GM11168 (cell line): ENCODE data around the gene BBX.
"Not testable (repeated sequence)": the region's sequence is repeated elsewhere in the genome, so short reads cannot be mapped to it uniquely, and the experiment has no call there.

Experiments
- in situ Hi-C: fragments of 300-500 bp; cut with MboI; formaldehyde crosslinking; loops from one replicate; pipeline ENCODE4 v1.12.0; 2022; ENCODE audit warnings: low sequenced_read_pairs; ENCODE audit not compliant: unreplicated experiment

The BBX gene

GRCh38 chr3:107540857-107541256 is 18.1 kb downstream of the BBX start:
- in situ Hi-C loops, result no loop called here

- in situ Hi-C loops, result no loop called here
These were observed 19.9 kb downstream of the BBX start for GRCh38 chr3:107542665-107543064.

DNA sequence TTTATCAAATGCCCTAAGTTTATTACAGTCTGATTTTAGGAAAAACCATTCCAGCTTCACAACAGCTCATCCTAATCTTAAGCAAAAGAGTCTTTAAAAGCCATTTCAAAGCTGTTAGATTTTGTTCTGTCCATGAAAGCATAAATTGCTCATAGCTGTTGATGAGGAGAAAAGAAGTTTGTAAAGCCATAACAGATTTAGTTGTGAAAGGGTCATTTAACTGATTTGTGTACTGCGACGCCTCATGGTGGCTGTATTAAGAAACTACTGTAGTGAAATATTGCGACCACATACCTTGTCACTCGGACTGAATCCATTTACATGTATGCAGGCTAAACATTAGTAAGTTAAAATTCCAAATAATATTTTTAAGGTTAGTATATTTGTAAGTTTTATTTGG is 20.9 kb downstream of the BBX start:
- in situ Hi-C loops, result no loop called here

DNA sequence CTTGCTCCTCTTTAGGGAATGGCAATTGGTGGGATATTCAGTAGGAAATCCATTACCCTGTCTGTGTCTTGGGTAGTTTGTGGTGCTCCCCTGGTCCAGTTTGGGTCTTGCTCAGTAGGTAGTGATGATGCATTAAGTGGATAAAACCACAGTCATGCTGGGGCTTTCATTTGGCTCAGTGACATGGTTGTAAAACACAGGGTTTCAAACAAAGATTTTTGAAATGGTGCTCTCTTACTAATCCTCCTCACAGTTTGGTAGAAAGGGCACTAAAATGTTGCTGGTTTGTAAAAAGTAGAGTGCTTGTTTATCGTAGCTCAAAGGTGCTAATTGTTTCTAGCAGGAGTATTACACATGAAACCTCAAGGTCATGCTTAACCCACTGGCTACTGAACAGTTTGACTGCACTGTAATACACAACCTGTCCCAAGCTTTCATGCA is 22.9 kb downstream of the BBX start:
- in situ Hi-C loops, result no loop called here

DNA sequence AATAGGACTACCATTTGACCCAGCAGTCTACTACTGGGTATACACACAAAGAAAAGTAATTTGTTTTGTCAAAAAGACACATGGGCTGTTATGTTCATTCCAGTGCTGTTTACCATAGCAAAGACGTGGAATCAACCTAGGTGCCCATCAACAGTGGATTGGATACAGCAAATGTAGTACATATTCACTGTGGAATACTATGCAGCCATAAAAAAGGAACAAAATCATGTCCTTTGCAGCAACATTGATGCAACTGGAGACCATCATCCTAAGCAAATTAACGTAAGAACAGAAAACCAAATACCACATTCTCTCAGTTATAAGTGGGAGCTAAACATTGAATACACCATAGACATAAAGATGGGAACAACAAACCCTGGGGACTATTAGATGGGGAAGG is 25.8 kb downstream of the BBX start:
- in situ Hi-C loops, result no loop called here

DNA sequence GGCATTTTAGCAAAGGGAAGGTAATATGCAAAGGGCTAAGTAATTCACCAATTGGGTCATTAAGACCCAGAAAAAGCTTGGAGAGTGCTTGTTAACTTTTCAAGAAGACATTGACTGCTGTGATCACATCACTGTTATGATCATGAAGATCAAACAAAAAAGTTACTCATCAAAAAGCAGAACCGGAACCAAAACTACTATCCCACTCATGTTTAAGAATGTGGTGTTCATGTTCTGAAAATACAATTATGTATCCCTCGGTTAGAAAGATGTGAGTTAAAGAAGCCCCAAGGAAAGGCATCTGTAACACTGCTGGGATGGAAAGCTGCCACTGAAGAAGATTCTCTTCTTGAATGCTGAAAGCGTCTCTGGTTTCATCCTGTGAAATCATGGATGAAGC is 32.6 kb downstream of the BBX start:
- in situ Hi-C loops, result no loop called here

GRCh38 chr3:107557743-107558142 is 35.0 kb downstream of the BBX start:
- in situ Hi-C loops, result no loop called here

DNA sequence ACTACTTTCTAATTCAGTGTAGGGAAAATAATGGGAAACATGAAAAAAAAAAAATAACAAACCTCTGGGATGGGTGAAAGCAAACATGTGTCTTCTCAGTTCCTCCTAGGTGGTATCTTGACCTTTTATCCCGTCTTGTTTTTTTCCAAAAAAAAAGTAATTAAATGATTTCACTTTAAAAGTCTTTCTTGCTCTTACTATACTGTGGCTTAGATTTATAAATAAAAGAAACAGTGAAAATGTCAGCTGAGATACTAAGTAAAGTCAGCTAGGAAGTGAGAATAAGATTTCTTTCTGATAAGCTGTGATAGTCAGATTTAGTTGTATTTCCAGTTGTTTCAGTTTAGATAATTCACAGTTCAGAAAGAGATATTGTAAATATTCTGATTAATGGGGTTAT is 37.4 kb downstream of the BBX start:
- in situ Hi-C loops, result no loop called here

- in situ Hi-C loops, result no loop called here
These were observed 39.2 kb downstream of the BBX start for GRCh38 chr3:107561980-107562379.

DNA sequence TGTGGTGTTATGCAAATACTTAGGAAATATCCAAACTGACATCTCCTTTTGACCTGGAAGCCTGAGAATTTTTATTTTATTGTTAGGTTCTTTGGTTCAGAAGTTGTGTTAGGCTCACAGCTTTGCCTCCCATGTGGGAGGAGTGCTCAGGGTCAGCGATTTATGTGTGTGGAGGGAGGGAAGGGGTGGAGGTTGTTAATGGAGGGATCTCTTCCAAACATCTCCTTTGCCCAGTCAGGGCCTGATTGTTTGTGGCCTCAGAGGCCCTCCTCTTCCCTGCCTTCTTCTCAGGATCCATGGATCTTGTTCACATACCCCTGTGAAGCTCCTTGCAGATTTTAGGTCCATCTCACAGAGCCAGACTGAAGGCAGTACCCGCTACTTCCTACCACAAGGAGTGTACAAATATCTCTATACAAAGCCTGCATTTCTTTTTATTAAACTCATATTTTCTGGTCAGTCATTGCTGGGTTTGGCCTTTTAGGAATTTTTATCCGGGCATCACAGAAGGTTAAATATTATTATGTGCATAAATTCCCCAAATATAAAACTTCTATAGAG is 40.3 kb downstream of the BBX start:
- in situ Hi-C loops, result no loop called here

DNA sequence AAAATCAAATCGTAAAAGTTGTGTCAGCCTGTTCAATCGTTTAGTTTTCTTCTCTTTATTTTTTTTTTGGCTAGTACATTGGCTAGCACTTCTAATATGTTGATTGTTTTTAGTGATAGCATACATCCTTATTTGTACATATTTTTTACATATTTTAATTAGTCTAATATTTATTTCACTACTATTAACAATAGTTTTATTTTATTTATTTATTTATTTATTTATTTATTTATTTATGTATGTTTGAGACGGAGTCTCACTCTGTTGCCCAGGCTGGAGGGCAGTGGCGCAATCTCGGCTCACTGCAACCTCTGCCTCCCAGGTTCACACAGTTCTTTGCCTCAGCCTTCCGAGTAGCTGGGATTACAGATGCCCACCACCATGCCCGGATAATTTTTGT is 42.5 kb downstream of the BBX start:
- in situ Hi-C loops, result not testable (repeated sequence)

DNA sequence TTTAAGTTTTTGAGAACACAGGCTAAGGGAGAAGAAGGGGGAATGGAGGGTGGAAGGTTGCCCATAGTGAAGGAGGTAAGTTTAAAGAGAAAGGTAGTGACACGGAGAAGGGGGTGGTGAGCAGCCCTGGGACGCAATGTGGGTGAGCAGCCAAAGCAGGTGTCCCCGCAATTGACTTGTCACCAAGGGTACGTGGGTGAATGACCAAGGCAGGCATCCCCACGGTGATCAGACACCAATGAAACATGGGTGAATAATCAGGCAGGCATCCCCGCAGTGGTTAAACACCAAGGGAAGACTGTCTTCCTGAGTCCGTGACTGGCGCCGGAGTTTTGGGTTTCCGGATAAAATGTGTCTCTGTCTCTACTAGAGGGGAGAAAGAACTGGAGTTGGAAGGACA is 48.3 kb downstream of the BBX start:
- in situ Hi-C loops, result not testable (repeated sequence)

DNA sequence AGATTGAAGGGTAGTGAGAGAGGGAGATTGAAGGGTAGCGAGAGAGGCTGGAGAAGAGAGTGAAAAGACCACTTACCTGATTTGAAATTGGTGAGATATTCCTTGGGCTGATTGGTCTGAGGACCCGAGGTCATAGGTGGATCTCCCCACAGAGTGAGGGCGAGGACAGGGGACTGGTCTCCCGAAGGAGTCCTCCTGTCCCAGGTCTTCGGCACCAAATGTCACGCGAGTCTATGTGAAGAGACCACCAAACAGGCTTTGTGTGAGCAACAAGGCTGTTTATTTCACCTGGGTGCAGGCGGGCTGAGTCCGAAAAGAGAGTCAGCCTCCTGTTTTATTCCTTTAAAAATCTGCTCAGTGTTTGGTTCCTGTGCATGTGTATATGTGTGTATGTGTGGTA is 48.7 kb downstream of the BBX start:
- in situ Hi-C loops, result not testable (repeated sequence)

DNA sequence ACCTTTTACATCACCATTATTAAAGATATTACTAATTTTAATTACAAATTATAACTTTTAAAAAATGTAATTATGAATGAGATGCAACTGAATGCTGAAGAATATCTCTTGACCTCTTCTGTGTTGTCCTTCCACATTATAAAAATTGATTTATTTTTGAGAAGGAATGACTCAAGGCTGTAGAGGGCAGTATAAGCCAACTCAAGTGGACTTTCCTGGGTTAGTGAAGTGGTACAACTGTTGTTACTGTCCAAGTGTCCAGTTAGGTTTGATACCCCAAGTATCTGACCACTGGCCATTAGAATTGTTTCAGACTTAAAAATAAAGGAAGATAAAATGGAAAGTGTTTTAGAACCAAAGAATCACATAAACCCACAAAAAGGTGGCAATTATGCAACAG is 51.9 kb downstream of the BBX start:
- in situ Hi-C loops, result no loop called here

GRCh38 chr3:107578091-107578490 is 55.3 kb downstream of the BBX start:
- in situ Hi-C loops, result no loop called here

GRCh38 chr3:107578523-107578922 is 55.8 kb downstream of the BBX start:
- in situ Hi-C loops, result no loop called here

DNA sequence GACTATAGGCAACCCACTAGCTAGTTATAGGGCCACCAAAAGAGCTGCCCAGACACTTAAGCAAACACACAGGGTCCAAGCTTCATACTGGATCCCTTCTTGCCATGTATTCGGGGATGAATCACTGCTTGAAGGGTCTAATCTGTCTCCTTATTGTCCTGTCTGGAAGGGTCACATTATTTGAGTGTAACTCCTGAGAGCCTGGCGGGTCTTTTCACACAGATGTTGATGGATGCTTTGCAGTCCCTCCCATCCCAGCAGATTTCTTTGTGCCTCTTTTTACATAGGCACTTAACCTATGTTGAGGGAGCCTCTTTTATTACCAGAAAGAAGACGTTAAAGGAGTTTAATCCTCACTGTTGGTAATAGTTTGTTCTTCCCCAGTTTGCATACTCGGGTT is 56.6 kb downstream of the BBX start:
- in situ Hi-C loops, result no loop called here

DNA sequence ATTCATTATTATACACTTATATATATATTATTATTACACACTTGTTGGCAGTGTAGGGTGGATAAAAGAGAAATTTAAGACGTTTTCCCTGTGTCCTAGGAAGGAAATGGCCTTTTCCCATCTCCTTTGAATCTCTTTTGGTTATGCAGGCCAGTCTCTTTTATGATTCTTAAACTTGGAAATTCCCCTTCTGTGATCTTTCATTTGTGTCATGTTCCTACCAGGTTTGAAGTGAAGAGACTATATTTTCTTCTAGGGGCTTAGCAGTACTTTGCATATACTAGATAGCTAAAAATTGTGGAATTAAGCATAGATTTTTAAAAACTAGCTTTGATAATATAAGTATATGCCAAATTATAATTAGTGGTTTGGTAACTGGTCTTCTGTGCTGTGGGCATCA is 58.5 kb downstream of the BBX start:
- in situ Hi-C loops, result no loop called here

GRCh38 chr3:107588217-107588616 is 65.5 kb downstream of the BBX start:
- in situ Hi-C loops, result no loop called here

DNA sequence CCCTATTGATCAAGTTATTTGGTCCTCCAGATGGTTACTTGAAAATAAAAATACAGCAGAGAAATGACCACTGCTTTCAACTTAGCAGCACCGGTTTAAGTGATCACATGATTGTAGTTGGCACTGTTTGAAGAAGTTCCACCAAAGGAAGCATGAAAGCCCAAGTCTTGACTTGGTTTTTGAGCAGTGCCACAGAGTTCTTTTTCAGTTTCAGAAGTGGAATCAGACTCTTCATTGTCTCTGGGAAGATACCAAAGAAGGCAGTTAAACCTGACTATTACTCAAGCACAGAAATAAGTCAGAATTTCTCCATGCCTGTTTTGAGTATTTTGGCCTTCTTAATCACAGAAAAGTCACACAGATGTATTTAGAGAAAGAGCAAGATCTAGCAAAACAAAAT is 66.7 kb downstream of the BBX start:
- in situ Hi-C loops, result no loop called here

DNA sequence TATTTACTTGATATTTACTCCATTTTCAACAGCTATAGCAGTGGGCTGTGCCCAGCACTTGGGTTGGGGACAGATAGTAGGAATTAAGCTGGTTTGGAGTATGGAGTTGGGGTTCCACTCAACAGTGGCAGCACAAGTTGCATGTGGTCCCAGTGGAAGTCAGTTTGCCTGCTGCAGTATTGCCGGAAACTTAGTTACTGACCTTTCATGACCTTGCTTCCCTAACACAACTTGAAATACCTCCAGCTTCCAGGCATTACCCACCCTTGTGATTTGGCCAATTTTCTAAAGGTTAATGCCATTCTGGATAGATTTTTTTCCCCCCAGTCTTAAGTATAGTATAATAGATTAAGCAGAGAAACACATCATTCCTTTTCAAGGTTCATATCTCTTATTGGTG is 68.0 kb downstream of the BBX start:
- in situ Hi-C loops, result loop anchor here (10.0 kb wide), 1 partner anchor 154 kb away; no protein-coding TSS in a partner anchor

DNA sequence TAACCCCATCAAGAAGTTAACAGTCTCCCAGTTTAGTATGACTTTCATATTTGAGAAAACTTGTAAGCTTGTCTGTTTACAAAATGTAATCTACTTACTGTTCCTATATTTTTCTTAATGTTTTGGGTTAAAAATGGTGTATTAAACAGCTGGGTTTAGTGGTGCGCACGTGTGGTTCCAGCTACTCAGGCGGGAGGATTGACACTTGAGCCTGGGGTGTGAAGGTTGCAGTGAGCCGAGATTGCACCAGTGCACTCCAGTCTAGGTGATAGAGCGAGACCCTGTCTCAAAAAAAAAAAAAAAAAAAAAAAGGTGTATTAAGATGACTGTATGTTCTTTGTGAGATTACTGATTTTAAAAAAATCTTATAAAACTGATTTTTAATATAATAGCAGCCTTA is 69.3 kb downstream of the BBX start:
- in situ Hi-C loops, result loop anchor here (10.0 kb wide), 1 partner anchor 153 kb away; no protein-coding TSS in a partner anchor

DNA sequence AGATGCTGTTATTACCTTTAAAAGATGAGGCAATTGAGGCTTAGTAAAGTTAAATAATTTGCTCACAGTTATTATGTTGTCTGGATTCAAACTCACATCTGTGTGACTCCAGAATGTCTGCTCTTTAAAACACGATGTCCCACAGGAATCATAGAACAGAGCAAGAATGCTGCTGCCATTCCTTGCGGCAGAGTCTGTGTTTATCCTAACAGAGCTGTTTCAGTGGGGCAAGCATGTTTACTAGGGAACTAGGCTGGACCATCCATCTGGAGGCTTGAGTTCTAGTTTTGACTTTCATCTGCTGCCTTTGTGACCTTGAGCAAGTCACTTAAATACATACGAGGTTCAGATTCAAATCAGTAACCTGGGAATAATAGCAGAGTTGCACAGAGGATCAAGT is 72.1 kb downstream of the BBX start:
- in situ Hi-C loops, result loop anchor here (10.0 kb wide), 1 partner anchor 150 kb away; no protein-coding TSS in a partner anchor
